Fibroblast of peridontal ligament (primary cell): ENCODE results near the gene ITPA.
"Not testable (repeated sequence)": the region's sequence is repeated elsewhere in the genome, so short reads cannot be mapped to it uniquely, and the experiment has no call there.

ENCODE experiments used
- DNase-seq: peaks from one replicate; pipeline ENCODE4 v3.0.0-alpha.2; 2010; ENCODE audit errors: extremely low read depth

The ITPA gene

DNA sequence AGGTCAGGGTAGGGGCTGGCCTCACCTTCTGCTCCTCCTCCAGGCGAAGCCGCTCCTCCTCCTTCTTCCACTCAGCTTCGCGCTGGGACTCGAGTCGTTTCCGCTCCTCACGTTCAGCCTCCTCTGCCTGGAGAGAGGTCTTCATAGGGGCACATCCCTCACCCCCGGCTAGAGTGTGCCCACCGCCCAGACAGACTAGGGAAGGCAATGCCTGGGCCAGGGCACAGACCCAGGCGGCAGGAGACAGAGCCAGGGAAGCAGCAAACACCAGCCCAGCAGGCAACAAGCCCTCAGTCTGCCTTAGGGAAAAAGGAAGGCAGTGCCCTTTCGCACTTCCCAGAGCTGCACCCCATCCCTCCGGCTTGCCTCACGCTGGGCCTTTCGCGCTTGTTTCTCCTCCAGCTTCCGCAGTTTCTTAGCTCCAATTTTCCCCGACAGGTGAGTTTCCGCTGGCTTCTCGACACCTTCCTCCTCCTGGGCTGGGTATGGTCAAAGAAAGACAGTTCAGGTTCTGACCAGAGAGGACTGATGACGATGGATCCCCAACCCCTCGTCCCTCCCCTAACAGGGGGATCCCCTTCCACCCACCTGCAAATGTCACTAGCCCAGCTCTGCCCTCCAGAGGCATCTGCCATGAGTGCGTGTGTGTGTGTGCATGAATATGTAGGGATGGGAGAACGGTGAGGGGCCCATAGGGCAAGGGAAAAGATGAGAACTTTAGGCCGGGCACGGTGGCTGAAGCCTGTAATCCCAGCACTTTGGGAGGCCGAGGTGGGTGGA, 9.1 kb upstream of the ITPA start:
- DNase-seq, result no peak

DNA sequence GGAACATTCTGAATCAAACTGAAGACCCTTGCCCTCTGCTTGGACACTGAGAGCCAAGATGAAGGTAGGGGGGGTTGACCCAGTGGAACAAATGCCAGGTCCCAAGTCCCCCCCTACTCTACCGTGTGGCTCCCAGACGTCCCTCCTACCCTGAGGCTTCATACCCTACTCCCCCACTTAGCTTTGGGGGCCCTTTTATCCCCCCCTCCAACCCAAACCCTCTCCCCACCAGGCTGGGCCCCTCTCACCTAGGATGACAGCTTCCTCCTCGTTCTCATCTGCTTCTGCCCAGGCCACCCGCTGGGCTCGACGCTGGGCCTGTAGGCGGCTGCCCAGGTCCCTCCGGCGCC, 6.4 kb upstream of the ITPA start:
- no peak for DNase-seq

DNA sequence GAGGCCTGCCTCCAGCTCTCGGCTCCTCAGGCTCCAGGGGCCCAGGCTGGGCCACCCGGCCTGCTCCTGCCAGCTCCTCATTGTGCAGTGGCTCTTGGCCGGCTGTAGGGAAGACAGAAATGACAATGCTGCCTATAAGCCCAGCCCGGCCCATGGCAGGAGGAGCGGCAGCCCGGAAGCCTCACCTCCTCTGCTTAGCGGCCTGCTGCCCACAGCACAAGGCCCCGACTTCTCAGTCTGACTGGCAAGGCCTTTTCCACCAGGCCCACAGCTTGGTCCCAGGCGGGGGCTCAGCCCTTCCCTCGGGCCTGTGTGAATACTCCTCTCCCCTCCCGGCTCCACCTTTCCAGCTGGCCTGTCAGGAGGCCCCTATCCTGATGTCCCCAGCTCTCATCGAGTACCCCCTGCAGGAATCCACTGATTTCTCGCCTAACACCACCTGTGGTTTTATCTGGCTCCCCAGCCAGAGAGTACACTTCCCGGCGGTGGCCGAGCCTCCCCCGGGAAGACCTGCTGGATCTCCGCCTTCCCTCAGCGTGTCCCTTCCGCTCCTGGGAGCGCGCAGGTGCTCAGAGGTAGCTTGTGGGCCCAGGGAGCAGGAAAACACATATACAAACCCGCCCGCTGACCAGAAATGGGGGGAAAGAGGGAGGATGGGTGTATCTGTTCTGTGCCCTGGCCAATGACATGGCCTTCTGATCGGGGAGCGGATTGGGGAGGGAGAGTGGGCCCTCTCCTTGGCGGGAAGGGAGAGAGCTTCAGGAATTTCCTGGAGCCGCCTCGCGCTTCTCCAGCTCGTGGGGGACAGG, 5.8 kb upstream of the ITPA start:
- DNase-seq, result peak; percentile 24

GRCh38 chr20:3204124-3204794, 5.0 kb upstream of the ITPA start, which contains the start of gene DDRGK1:
DDRGK1 (minus strand) TSS chr20:3204682; CDS start chr20:3204627, 55 bp downstream.
- peak; percentile 79 for DNase-seq

DNA sequence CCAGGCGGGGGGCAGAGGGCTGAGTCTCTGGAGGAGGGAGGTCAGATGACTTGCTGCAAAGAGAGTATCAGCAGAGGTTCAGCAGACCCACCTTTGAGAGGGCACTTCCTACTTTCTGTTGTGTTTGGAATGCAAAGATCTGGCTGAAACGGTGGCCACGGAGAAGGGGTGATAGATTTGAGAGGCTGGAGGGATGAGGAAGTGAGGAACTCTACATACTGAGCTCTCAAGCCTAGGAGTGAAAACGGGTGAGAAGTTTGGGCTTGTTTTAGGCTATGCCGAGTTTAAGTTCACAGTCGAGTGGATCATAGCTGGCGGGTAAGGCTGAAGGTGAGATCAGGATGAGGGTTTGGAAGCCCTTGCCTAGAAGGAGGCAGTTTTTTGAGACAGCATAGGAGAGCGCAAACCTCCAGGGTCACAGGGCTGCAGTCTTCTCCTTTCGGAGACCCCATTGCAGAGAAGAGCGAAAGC, 477 bp upstream of the ITPA start:
- peak; percentile 27 for DNase-seq

- peak; percentile 25 for DNase-seq
Observed at GRCh38 chr20:3209946-3210317, 634 bp downstream of the ITPA start.

DNA sequence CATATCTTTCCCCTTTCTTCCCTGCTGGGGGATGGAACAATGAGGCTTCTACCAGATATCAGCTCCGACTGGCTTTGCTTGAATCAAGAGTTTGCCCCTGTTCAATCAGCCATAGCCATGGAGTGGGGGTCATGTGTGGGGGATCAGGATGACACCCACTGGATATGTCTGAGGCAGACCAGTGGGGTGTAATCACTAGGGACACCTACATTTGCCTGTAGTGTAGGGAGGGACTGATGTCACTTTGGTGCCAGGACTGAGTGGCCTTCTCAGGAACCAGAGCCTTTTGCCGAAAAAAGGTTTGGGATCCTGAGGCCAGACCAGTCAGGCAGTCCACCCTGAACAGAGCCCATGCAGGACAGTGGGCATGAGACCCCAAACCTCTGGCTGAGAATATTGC, 1.0 kb downstream of the ITPA start:
- no peak for DNase-seq

- DNase-seq, result no peak
Observed at GRCh38 chr20:3213226-3213625, 3.9 kb downstream of the ITPA start.

DNA sequence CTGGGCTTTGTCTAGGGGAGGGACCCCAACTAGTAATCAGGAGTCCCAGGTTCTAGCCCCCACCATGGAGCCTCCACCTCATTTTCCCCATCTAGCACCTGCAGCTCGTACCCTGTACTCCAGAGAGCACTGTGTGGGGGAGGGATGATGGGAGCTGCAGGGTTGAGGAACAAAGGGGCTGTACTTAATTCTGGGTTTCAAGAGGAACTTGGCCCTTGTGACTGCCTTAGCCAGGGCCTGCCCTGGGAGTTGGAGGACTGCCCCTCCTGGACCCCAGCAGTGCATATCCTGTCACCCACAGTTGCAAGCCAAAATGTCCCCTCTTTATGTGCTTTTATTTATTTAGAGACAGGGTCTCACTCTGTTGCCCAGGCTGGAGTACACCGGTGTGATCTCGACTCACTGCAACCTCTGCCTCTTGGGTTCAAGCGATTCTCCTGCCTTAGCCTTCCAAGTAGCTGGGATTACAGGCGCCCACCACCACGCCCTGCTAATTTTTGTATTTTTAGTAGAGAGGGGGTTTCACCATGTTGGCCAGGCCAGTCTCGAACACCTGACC, 6.1 kb downstream of the ITPA start:
- DNase-seq, result not testable (repeated sequence)

DNA sequence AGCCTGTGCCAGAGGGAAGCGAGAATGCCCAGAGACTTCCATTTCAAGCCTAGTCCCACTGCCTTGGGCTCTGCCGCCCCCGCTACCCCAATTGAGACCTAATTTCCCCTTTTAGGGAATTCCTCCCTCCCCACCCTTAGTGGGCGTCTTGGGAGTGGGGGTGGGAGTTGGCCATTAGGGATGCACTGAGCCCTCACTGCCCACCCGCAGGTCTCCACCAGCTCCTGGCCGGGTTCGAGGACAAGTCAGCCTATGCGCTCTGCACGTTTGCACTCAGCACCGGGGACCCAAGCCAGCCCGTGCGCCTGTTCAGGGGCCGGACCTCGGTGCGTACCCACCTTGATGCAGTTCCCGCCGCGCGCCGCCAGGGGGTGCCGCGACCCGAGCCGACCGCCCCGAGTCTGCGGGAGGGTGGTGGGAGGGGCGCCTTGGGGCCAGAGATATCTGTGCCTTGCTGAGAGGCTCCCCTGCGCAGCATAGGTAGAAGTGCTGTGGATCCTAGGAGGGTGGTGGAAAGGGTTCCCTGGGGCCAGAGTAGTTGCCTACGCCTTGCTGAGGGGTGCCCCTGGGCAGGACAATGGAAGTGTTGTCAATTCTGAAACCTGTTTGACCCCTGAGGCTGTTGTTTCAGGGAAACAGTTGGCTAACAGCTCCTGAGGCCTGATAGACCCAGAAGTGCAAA, 9.2 kb downstream of the ITPA start:
- DNase-seq, result no peak

GRCh38 chr20:3221398-3222226, 12.3 kb downstream of the ITPA start:
- DNase-seq, result no peak

GRCh38 chr20:3222635-3223600, 13.6 kb downstream of the ITPA start:
- DNase-seq, result no peak

GRCh38 chr20:3223651-3223993, 14.3 kb downstream of the ITPA start:
- no peak for DNase-seq

- no peak for DNase-seq
Observed at GRCh38 chr20:3223994-3224680, 14.8 kb downstream of the ITPA start.

DNA sequence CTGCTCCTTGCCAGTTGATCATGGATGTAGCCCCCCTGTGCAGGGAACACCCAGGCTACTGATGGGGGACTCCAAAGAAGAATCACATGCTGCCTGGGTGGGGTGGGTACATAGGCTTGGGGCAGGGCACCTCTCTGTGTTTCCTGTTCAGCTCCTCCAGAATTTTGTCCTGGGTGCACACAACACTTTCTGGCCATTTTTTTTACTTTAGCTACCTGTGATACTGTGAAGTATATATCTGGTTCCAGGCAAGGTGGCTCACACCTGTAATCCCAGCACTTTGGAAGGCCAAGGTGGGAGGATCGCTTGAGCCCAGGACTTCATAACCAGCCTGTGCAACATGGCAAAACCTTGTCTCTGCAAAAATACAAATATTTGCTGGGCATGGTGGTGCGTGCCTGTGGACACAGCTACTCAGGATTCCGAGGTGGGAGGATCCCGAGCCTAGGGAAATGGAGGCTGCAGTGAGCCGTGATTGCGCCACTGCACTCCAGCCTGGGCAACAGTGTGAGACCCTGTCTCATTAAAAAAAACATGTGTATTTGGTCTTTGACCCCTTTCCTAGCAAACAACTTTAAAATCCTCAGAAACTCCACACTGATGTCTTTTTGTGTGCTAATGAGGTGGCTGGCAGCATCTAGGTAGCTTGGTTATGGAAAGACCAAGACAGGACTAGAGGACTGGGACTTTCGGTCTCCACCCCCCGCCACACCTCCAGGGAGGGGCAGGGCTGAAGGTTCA, 15.6 kb downstream of the ITPA start:
- no peak for DNase-seq

DNA sequence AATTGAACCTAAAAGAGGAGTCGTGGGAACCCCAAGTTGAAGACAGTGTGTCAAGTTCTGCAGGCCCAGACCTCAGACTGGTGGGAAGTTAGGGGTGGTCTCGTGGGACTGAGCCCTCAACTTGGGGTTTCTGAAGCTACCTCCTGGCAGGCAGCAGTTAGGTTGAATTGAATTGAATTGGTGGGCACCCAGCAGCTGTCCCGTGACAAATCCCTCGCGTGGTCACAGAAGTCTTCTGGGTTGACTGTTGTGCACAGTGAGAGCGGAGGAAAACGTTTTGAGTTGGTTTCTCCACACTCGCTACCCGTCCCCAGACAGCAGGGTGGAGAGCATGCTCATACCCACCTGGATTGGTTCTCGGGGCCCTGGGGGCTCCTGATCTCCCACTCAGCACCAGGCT, 16.8 kb downstream of the ITPA start:
- no peak for DNase-seq

- DNase-seq, result no peak
Observed at GRCh38 chr20:3226864-3227263, 17.6 kb downstream of the ITPA start.

DNA sequence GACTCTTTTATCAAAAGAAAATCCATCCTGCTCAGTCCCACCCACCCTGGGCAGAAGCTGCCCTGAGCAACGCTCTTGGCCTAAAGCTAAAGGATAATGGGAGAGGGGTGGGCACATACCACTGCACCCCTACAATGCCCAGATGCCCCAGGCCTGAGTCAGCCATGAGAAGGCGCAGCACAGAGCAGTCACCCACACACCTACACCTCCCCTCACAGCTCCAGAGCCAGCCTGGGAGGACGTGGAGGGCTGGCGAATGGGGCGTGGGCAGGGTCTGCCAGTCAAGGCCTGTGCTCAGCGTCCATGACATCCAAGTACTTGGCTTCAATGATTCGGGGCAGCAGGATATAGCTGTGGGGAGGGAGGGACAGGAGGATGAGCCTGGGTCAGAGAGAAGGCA, 18.2 kb downstream of the ITPA start:
- DNase-seq, result no peak
